ENCODE measurements around the gene KRTAP22-1.

DNA sequence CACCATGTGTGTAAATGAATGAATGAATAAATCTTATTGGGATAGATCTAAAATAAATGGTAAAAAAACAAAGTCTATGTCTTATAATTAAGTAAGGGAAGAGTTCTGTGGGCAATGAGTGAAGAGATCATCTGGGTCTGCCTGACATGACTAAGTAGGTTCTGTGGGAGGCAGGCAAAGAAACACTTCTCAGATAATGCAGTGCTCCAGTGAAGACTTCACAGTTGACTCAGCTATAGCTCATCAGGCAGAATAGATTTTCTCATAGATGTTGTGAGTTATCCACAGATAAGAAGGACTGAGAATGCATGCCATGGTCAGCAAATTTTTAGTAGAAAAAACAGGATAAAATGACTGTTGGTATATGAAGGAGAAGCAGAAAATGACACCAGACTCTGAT is 23.1 kb upstream of the KRTAP22-1 start:
- no peak for TF ChIP-seq POLR2A (IDR thresholded peaks at IDR 0.05)
- TF ChIP-seq, protein P1, sequence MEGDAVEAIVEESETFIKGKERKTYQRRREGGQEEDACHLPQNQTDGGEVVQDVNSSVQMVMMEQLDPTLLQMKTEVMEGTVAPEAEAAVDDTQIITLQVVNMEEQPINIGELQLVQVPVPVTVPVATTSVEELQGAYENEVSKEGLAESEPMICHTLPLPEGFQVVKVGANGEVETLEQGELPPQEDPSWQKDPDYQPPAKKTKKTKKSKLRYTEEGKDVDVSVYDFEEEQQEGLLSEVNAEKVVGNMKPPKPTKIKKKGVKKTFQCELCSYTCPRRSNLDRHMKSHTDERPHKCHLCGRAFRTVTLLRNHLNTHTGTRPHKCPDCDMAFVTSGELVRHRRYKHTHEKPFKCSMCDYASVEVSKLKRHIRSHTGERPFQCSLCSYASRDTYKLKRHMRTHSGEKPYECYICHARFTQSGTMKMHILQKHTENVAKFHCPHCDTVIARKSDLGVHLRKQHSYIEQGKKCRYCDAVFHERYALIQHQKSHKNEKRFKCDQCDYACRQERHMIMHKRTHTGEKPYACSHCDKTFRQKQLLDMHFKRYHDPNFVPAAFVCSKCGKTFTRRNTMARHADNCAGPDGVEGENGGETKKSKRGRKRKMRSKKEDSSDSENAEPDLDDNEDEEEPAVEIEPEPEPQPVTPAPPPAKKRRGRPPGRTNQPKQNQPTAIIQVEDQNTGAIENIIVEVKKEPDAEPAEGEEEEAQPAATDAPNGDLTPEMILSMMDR (IDR thresholded peaks at IDR 0.05): no peak

Measured in transverse colon (tissue), 3 donors.